ENCODE data around the gene ARID3C.

The ARID3C gene

GRCh38 chr9:34628656-34629490 is at the start of gene ARID3C:
Gene ARID3C, minus strand, starts transcription at chr9:34629066. Its CDS starts 1,052 bp downstream, at chr9:34628014.
- DNase-seq: no peak

DNA sequence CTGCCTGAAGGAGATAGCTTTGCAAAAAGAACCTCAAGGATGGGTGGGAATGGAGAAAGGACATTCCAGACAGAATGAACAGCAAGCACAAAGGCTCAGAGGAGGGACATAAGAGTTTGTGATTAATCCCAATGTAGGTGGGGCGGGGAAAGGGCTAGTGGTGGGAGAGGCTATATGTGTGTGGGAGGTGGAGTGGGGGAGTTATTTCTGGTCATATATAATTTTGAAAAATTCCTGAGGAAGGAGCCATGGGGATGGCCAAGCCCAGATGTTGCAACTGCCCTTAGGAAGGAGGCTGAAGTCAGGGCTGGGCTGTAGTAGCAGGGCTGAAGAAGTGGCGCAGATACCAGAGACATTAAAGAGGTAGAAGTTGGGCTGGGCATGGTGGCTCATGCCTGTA is 47.0 kb upstream of the ARID3C start:
- DNase-seq: no peak

DNA sequence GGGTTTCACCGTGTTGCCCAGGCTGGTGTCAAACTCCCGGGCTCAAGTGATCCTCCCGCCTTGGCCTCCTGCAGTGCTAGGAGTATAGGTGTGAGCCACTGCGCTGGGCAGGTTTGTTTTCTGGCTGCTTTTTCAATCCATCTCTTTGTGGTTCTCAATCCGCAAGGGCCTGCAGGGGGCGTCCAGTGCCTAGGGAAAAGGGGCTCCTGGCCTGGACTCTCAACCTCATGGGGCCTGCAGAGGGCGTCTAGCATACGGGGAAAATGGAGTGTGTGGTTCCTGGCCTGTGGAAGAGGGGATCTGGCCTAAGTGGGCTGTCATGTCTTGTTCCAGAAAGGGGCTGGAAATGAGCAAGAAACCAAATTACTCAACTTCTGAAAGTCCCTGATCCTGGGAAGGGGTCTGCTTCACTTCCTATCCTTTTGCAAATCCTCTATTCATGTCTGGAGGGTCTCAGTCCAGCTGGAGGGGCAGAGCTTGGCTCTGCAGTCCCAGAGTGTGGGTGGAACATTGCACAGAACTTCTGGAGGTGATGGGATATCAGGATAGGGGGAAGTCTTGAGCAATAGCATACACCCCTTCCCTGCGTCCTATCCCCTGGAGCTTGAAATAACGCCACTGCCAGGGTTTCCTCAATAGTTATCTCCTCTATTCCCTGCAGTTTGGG is 46.3 kb upstream of the ARID3C start:
- DNase-seq: no peak

DNA sequence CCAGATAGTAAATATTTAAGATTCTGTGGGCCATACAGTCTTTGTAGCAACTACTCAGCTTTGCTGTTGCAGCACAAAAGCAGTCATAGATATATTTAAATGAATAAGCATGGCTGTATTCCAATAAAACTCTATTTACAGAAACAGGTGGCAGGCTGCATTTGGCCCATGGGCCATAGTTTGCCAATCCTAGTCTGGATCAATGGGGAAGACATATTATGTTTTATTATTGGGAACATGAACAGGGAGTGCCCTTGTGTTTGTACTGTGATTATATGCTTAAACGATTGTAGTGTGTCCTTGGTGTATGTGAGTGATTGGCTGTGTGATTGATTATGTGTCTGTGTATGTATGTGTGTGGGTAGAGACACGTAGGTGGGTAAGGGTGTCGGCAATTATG is 45.6 kb upstream of the ARID3C start:
- no peak for DNase-seq

DNA sequence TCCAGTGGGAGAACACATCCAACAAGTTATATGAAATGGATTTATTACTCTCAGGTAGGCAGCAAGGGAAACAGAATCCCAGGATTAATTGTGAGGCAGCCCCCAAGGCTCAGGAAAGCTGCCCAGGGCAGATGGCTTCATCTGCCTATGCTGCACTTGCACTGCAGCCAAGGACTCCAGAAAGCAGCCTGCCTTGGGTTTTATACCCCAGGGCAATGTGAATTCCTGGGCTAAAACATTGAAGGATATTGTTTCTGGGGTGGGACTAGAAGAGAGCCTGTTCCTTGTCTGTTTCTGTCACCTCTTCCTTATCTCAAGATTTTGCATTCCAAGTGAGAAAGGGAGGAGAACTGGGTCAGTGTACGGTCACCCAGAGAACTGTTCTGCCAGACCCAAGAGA is 42.4 kb upstream of the ARID3C start:
- DNase-seq: no peak

DNA sequence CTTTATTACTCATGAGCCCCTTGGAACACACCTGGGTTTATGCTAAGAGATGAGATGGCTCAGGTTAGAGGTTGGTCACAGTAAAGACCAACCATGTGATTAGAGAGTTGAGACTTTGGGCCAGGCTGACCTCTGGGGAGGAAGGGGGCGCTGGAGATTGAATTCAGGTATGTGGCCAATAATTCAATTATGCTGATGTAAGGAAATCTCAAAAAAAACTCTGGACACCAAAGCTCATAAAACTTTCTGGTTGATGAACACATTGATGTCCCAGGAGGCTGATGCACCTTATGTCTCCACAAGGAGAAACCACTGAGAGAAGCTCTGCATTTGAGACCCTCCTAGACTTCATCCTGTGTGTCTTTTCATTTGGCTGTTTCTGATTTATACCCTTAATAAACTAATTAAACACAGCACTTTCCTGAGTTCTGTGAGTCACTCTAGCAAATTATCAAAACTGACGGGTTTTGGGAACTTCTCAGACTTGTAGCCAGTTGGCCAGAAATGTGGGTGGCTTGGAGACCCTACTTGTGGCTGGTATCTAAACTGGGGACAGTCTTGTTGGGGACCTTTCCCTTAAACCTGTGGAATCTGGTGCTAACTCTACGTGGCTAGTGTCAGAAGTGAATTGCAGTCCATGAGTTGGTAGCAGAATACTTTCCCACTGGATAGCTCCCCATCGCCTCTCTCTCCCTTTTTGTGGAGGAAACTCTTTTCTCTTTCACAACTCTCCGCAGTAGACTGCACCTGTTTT is 41.1 kb upstream of the ARID3C start:
- DNase-seq: no peak

- peak; percentile 75 for DNase-seq
These were observed 36.8 kb upstream of the ARID3C start for GRCh38 chr9:34665381-34666250.

DNA sequence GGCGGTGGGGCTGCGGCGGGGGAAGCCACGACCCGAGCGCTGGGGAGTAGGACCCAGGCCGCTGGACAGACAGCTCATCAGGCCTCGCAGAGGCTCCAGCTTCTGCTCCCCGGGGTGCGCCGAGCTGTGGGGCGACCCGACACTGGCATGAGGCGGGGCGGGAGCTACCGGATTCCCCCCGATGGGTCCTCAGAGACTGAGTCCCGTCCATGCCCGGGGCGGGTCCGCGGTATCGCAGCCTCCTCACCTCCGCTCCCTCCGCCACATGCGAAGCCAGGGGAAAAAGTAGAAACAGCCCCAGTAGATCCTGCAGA is 36.2 kb upstream of the ARID3C start:
- DNase-seq: no peak

DNA sequence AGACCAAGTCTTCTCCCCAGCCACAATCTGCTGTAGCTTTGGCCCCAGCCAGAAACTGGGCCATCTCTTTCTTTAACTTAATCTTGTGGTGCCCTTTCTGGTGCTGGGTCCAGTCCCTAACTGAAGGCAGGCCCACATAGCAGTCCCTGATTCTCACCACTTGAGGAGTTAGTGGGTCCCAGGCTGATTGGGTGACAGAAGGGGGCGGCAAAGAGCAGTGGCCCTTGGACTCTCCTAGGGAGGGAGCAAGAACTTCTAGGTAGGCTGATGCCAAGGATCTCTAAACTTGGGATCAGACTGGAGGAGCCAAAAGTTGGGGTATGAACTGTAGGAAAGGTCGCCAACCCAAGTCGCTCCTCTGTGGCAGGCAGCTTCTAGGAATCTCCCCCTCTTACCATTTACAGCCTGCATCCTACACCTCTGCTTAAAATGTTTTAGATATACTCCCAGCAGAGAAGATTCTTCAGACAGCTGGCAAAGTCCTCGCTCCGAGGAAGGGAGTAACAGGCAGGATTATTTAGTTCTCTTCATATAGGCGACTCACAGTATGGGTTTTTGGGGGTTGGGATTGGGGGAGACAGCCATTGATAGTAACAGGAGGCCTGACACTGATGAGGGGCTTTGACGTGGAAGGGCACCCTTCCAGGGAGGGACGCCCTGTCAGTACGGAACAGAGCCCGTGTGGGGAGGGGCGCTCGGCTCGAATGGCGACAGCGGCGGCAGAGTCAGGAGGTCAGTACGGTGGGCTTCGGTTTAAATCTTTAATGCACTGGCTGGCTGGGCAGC is 35.6 kb upstream of the ARID3C start:
- DNase-seq: peak; percentile 29

DNA sequence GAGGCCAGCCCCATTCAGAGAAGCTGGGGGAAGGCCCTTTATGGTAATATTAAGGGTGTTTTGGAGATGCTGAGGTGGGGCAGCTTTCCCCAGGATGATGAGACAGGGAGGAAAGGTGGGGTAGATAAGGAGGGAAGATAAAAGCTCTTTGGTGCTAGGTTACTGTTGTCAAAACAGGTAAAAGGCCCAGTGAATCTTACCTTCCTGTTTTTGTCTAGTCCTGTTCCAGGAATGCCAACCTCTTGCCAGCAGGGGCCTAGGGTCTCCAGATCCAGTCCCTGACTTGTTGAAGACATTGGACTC is 34.4 kb upstream of the ARID3C start:
- DNase-seq: no peak

DNA sequence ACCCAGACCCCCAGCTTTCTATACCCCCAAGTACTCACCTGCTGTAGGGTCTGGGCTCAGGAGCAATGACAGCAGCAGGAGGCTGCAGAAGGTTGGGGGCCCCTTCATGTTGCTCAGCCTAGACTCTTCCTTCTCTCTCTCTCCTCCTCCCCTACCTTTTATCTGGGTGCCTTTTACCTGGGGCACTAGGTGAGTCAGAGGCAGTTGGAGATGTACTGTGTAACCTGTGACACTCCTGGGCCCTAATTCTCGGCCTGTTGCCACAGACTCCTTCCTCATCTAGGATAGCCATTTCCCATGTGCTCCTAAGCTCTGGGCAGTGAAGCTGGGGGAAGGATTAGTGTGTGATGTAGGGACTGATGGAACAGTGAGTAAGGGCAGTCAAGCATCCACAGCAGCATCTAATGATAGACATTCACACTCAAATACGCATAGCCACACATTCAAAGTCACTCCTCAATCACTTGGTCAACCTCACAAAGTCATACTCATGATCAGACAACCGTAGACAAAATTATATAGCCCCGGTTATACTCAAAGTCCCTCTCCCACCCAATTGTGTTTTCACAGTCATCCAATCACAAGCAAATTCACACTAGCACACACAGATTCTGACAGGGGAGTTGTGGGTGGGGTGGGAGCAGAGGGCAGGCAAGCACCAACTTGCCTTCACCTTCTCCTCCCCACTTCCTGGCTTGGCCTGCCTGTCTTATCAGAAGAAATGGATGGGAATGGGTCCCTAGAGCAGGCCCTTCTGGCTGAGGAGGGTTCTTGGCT is 33.8 kb upstream of the ARID3C start, which contains the start of gene CCL27:
Gene CCL27, minus strand, starts transcription at position 132 of the 777 bp plus-strand sequence. Its CDS starts 24 bp downstream, at position 108.
- DNase-seq: no peak

DNA sequence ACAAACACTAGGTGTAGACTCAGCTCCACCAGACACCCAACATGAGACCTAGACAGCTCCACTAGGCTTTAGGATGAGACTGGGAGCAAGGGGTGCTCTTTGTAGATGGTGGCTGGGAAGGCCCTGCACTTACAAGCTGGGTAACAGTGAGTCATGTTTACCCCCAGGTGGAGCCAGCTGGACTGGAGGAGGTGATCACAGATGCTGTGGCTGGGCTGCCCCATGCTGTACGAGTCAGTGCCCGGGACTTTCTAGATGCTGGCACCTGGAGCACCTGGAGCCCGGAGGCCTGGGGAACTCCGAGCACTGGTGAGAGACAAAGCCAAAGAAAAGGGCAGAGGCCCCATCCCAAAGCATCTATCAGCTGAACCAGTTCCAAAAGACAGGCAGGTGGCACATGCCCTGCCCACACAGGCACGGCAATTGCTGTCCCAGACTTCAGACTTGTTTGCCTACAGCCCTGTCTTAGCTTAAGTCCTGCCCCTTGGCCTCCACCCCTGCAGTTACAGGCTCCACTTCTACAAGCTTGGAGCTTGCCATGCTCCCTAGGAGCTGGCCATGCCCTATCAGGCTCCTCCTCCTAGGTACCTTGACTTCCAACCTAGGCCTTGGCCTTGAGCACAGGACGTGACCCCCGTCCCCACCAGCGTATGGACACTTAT is 30.9 kb upstream of the ARID3C start:
- DNase-seq: no peak

GRCh38 chr9:34658461-34658860 is 29.6 kb upstream of the ARID3C start:
- no peak for DNase-seq

GRCh38 chr9:34656992-34657391 is 28.1 kb upstream of the ARID3C start:
- DNase-seq: no peak

- no peak for DNase-seq
These were observed 26.5 kb upstream of the ARID3C start for GRCh38 chr9:34655394-34655793.

- DNase-seq: no peak
These were observed 25.6 kb upstream of the ARID3C start for GRCh38 chr9:34654323-34655051.

GRCh38 chr9:34653151-34654072 is 24.5 kb upstream of the ARID3C start:
- no peak for DNase-seq

- no peak for DNase-seq
These were observed 23.7 kb upstream of the ARID3C start for GRCh38 chr9:34652602-34653000.

Measured in T1000 (cell line).